ENCODE data around the gene GSG1. TPM values are rescaled to one million over a fixed set of nuclear protein-coding genes. Genes with fewer than 3 reads are reported as not detected.

The GSG1 gene
- total and polyA plus RNA-seq, 4 experiments from 2014 or later: 0.07 TPM; not detected in 3

- Mint-ChIP-seq H3K9me3 (no peaks in the 10 kb centered on the region), H3K27me3 (no peaks in the 10 kb centered on the region), H3K36me3 (peaks cover 0 to 1% of the 10 kb centered on the region in 2 donors), H3K4me1 (peaks cover 38 to 58% (median 45%) of the 10 kb centered on the region in 4 donors), H3K27ac (peak overlapping the region; percentile 93 to 99 (median 99)), H3K4me3 (peak overlapping the region; percentile 58 to 93 (median 88))
- intact Hi-C loops (cut with micrococcal nuclease): loop anchor here (2.0 to 5.0 kb wide), 3 partner anchors 67 to 311 kb away; no protein-coding TSS in a partner anchor
- CTCF ChIA-PET (ENCODE audit: partially characterized antibody): interaction anchor here (0.8 to 8.8 kb wide), 8 partner anchors 35 to 184 kb away, joined by 3 to 213 read pairs (median 4); no protein-coding TSS in a partner anchor
- no peak for DNase-seq
- POLR2A ChIA-PET (ENCODE audit: partially characterized antibody): interaction anchor here (0.8 to 5.4 kb wide), 3 partner anchors 65 to 112 kb away, joined by 4 to 52 read pairs (median 9); no protein-coding TSS in a partner anchor
- Histone ChIP-seq H3K27ac (ENCODE audit: low read depth, low read length) (peak overlapping the region; percentile 93), H3K4me1 (ENCODE audit: insufficient read depth, low read length) (peaks cover 40% of the 10 kb centered on the region), H3K9me3 (ENCODE audit: control insufficient read depth in 1 of 2, low read length in 2 of 2) (no peaks in the 10 kb centered on the region), H3K27me3 (ENCODE audit: insufficient read depth, low read length) (no peaks in the 10 kb centered on the region), H3K36me3 (ENCODE audit: insufficient read depth, low read length) (no peaks in the 10 kb centered on the region), H3K4me3 (ENCODE audit: low read length in 2 of 2) (peak overlapping the region in 1 of 2 donors; percentile 44)
Measured at GRCh38 chr12:13099844-13100604, 3.4 kb downstream of the GSG1 start.

GRCh38 chr12:13099066-13099843 is 4.2 kb downstream of the GSG1 start:
- H3K36me3 Mint-ChIP-seq: peaks cover 0 to 1% of the 10 kb centered on the region in 2 donors
- H3K4me1 ChIP-seq (ENCODE audit: insufficient read depth, low read length): peaks cover 40% of the 10 kb centered on the region

GRCh38 chr12:13097491-13098011 is 5.9 kb downstream of the GSG1 start:
- H3K4me1 Mint-ChIP-seq: peaks cover 30 to 47% (median 40%) of the 10 kb centered on the region in 4 donors
- peak overlapping the region in 6 of 7 donors; percentile 17 to 99 (median 84) for H3K27ac Mint-ChIP-seq
- no peak for DNase-seq
- peaks cover 0 to 6% of the 10 kb centered on the region in 2 donors for H3K27me3 Mint-ChIP-seq
- H3K4me3 Mint-ChIP-seq: peak overlapping the region in 2 of 8 donors; percentile 22 to 57
- H3K9me3 Mint-ChIP-seq: no peaks in the 10 kb centered on the region
- ChIA-PET CTCF (ENCODE audit: partially characterized antibody) (interaction anchor here (0.7 to 8.8 kb wide), 6 partner anchors 105 to 182 kb away, joined by 4 to 213 read pairs (median 14); no protein-coding TSS in a partner anchor), POLR2A (ENCODE audit: partially characterized antibody) (interaction anchor here (0.6 to 5.4 kb wide), 3 partner anchors 114 to 181 kb away, joined by 3 to 52 read pairs (median 4); no protein-coding TSS in a partner anchor)
- Histone ChIP-seq H3K9me3 (ENCODE audit: control insufficient read depth in 1 of 2, low read length in 2 of 2) (no peaks in the 10 kb centered on the region), H3K4me1 (ENCODE audit: insufficient read depth, low read length) (peaks cover 39% of the 10 kb centered on the region), H3K27ac (ENCODE audit: low read depth, low read length) (no peak overlapping the region), H3K4me3 (ENCODE audit: low read length in 2 of 2) (no peak overlapping the region), H3K27me3 (ENCODE audit: insufficient read depth, low read length) (no peaks in the 10 kb centered on the region), H3K36me3 (ENCODE audit: insufficient read depth, low read length) (no peaks in the 10 kb centered on the region)
- intact Hi-C loops (cut with micrococcal nuclease): loop anchor here (1.0 kb wide), 2 partner anchors 115 to 181 kb away; no protein-coding TSS in a partner anchor
- peaks cover 0 to 1% of the 10 kb centered on the region in 2 donors for H3K36me3 Mint-ChIP-seq

More at GRCh38 chr12:13099066-13099843, 4.2 kb downstream of the GSG1 start:
- Mint-ChIP-seq H3K4me3 (peak overlapping the region in 6 of 8 donors; percentile 1 to 89 (median 50)), H3K27me3 (peaks cover 0 to 3% of the 10 kb centered on the region in 2 donors), H3K27ac (peak overlapping the region; percentile 82 to 99 (median 96)), H3K9me3 (no peaks in the 10 kb centered on the region), H3K4me1 (peaks cover 37 to 58% (median 44%) of the 10 kb centered on the region in 4 donors)
- intact Hi-C loops (cut with micrococcal nuclease): no loop called here
- H3K9me3 ChIP-seq (ENCODE audit: control insufficient read depth in 1 of 2, low read length in 2 of 2): no peaks in the 10 kb centered on the region
- ChIA-PET POLR2A (ENCODE audit: partially characterized antibody) (interaction anchor here (5.4 kb wide), 1 partner anchor 113 kb away, joined by 52 read pairs; no protein-coding TSS in a partner anchor), CTCF (ENCODE audit: partially characterized antibody) (interaction anchor here (0.8 to 8.8 kb wide), 9 partner anchors 34 to 183 kb away, joined by 3 to 213 read pairs (median 5); no protein-coding TSS in a partner anchor)
- H3K27me3 ChIP-seq (ENCODE audit: insufficient read depth, low read length): no peaks in the 10 kb centered on the region
- H3K27ac ChIP-seq (ENCODE audit: low read depth, low read length): no peak overlapping the region
- H3K36me3 ChIP-seq (ENCODE audit: insufficient read depth, low read length): no peaks in the 10 kb centered on the region
- DNase-seq: no peak
- no peak overlapping the region for H3K4me3 ChIP-seq (ENCODE audit: low read length in 2 of 2)

DNA sequence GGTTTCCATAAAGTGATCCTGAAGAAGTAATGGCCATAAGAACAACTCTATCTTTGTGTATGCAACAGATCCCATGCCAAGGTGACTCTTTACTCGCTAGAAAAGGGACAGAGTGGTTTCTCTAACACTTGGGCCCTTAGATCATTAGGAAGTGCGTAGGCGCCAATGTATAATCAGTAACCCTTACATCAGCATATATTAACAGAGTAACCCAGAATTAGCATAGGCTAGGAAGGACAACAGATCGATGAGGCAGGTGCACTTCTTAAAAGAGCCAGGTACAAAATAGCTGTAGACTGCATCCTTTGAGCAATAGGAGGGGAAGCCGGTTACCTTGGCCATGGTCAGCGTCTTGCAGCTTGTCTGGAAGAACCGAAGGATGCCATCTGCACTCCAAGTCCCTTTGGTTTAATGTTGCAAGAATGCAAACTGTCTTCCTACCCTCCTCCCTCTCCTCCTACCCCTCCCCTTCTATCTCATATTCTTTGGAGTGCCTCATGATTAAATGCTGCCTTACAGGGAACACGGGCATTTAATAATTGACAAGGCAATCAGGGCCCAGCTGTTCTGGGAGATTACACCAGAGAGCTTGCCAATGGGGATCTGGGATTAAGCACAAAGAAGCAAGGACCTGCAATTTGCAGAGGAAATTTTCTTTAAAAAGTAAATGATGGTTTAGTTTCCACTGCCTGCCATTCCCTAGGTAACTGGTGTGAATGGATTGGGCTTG is 8.0 kb downstream of the GSG1 start:
- Mint-ChIP-seq H3K27me3 (peaks cover 0 to 6% of the 10 kb centered on the region in 2 donors), H3K9me3 (no peaks in the 10 kb centered on the region), H3K27ac (no peak overlapping the region), H3K4me3 (no peak overlapping the region), H3K36me3 (peaks cover 0 to 1% of the 10 kb centered on the region in 2 donors), H3K4me1 (peaks cover 18 to 27% (median 24%) of the 10 kb centered on the region in 4 donors)
- Histone ChIP-seq H3K4me1 (ENCODE audit: insufficient read depth, low read length) (peaks cover 23% of the 10 kb centered on the region), H3K36me3 (ENCODE audit: insufficient read depth, low read length) (no peaks in the 10 kb centered on the region), H3K4me3 (ENCODE audit: low read length in 2 of 2) (no peak overlapping the region), H3K9me3 (ENCODE audit: control insufficient read depth in 1 of 2, low read length in 2 of 2) (no peaks in the 10 kb centered on the region), H3K27me3 (ENCODE audit: insufficient read depth, low read length) (no peaks in the 10 kb centered on the region), H3K27ac (ENCODE audit: low read depth, low read length) (no peak overlapping the region)
- POLR2A ChIA-PET (ENCODE audit: partially characterized antibody): interaction anchor here (1.0 kb wide), 1 partner anchor 116 kb away, joined by 3 read pairs; no protein-coding TSS in a partner anchor
- DNase-seq: no peak
- intact Hi-C loops (cut with micrococcal nuclease): no loop called here
- CTCF ChIA-PET (ENCODE audit: partially characterized antibody): interaction anchor here (1.4 to 5.4 kb wide), 4 partner anchors 113 to 308 kb away, joined by 3 to 57 read pairs (median 7); no protein-coding TSS in a partner anchor

- POLR2A ChIA-PET (ENCODE audit: partially characterized antibody): no interaction called here
- no peak overlapping the region for H3K27ac Mint-ChIP-seq
Measured at GRCh38 chr12:13094367-13094766, 9.1 kb downstream of the GSG1 start.

GRCh38 chr12:13093848-13094220 is 9.6 kb downstream of the GSG1 start:
- Mint-ChIP-seq H3K36me3 (peaks cover 0 to 1% of the 10 kb centered on the region in 2 donors), H3K27me3 (peaks cover 0 to 6% of the 10 kb centered on the region in 2 donors), H3K27ac (no peak overlapping the region), H3K9me3 (no peaks in the 10 kb centered on the region), H3K4me3 (no peak overlapping the region), H3K4me1 (peaks cover 5 to 13% (median 10%) of the 10 kb centered on the region in 4 donors)
- no peaks in the 10 kb centered on the region for H3K36me3 ChIP-seq (ENCODE audit: insufficient read depth, low read length)
- CTCF ChIA-PET (ENCODE audit: partially characterized antibody): interaction anchor here (1.1 to 5.4 kb wide), 3 partner anchors 114 to 178 kb away, joined by 4 to 57 read pairs (median 10); no protein-coding TSS in a partner anchor
- H3K4me3 ChIP-seq (ENCODE audit: low read length in 2 of 2): no peak overlapping the region
- no peaks in the 10 kb centered on the region for H3K9me3 ChIP-seq (ENCODE audit: control insufficient read depth in 1 of 2, low read length in 2 of 2)
- POLR2A ChIA-PET (ENCODE audit: partially characterized antibody): no interaction called here
- H3K27me3 ChIP-seq (ENCODE audit: insufficient read depth, low read length): no peaks in the 10 kb centered on the region
- DNase-seq: no peak
- H3K27ac ChIP-seq (ENCODE audit: low read depth, low read length): no peak overlapping the region
- H3K4me1 ChIP-seq (ENCODE audit: insufficient read depth, low read length): peaks cover 13% of the 10 kb centered on the region
- intact Hi-C loops (cut with micrococcal nuclease): no loop called here

More at GRCh38 chr12:13094367-13094766, 9.1 kb downstream of the GSG1 start:
- Histone ChIP-seq H3K9me3 (ENCODE audit: control insufficient read depth in 1 of 2, low read length in 2 of 2) (no peaks in the 10 kb centered on the region), H3K36me3 (ENCODE audit: insufficient read depth, low read length) (no peaks in the 10 kb centered on the region), H3K4me3 (ENCODE audit: low read length in 2 of 2) (no peak overlapping the region), H3K4me1 (ENCODE audit: insufficient read depth, low read length) (peaks cover 19% of the 10 kb centered on the region), H3K27me3 (ENCODE audit: insufficient read depth, low read length) (no peaks in the 10 kb centered on the region), H3K27ac (ENCODE audit: low read depth, low read length) (no peak overlapping the region)
- DNase-seq: no peak
- H3K4me1 Mint-ChIP-seq: peaks cover 10 to 18% (median 16%) of the 10 kb centered on the region in 4 donors
- H3K4me3 Mint-ChIP-seq: no peak overlapping the region
- H3K9me3 Mint-ChIP-seq: no peaks in the 10 kb centered on the region
- intact Hi-C loops (cut with micrococcal nuclease): no loop called here
- peaks cover 0 to 1% of the 10 kb centered on the region in 2 donors for H3K36me3 Mint-ChIP-seq
- peaks cover 0 to 6% of the 10 kb centered on the region in 2 donors for H3K27me3 Mint-ChIP-seq
- CTCF ChIA-PET (ENCODE audit: partially characterized antibody): interaction anchor here (1.1 to 5.4 kb wide), 3 partner anchors 113 to 179 kb away, joined by 4 to 57 read pairs (median 10); no protein-coding TSS in a partner anchor

All from CD4-positive, alpha-beta memory T cell (primary cell).